ENCODE data around the gene CDKAL1. TPM values are rescaled to one million over a fixed set of nuclear protein-coding genes. Genes with fewer than 3 reads are reported as not detected.

Gene CDKAL1
- total and polyA plus RNA-seq, 9 of the 15 experiments (the other 6 are each of a cell fraction or from before 2014, with no cell fraction given), result 11.2 to 36.3 (median 20.1) TPM

- intact Hi-C loops (cut with micrococcal nuclease), result no loop called here
- WGBS (ENCODE audit: insufficient coverage, low coverage, missing lambda C conversion rate), result 43% methylated on average over 2 of the region's 2 CpGs
- Histone ChIP-seq H3K9me1 (ENCODE audit: control insufficient read depth, insufficient read depth, low read length) (no peaks in the 10 kb centered on the region), H3K27me3 (ENCODE audit: control insufficient read depth in 2 of 2, insufficient read depth in 2 of 2, low read length in 2 of 2) (no peaks in the 10 kb centered on the region), H4K20me1 (replicated peaks; ENCODE audit: control insufficient read depth, insufficient read depth, low read length) (no peaks in the 10 kb centered on the region), H3K79me2 (ENCODE audit: control insufficient read depth, insufficient read depth, low read length) (no peaks in the 10 kb centered on the region), H2AFZ (ENCODE audit: low read depth, low read length) (no peak overlapping the region), H3K27ac (ENCODE audit: extremely low read depth, low read depth, low read length) (no peak overlapping the region), H3K9ac (ENCODE audit: insufficient read depth in 1 of 2, low read depth in 2 of 2, low read length in 2 of 2) (no peak overlapping the region), H3K36me3 (ENCODE audit: control insufficient read depth, insufficient read depth, low read length) (no peaks in the 10 kb centered on the region), H3K4me1 (replicated peaks in 1 of 2; ENCODE audit: control insufficient read depth in 2 of 2, insufficient read depth in 2 of 2, low read length in 2 of 2) (no peaks in the 10 kb centered on the region), H3K9me3 (replicated peaks; ENCODE audit: control insufficient read depth, insufficient read depth, low read depth, low read length) (no peaks in the 10 kb centered on the region), H3K4me3 (no peak overlapping the region), H3K4me2 (ENCODE audit: insufficient read depth, low read length) (no peak overlapping the region)
- ChIA-PET CTCF (ENCODE audit: low intra/inter-chr PET ratio) (no interaction called here), POLR2A (interaction anchor here (0.6 kb wide), 1 partner anchor 115 kb away, joined by 3 read pairs; no protein-coding TSS in a partner anchor)
- no TSS peak for BruUV-seq (replicated peaks)
- no peak for ATAC-seq
- DNase-seq (ENCODE audit: extremely low read depth in 1 of 4, low spot score in 3 of 4), result no peak
- no peak for FAIRE-seq
- in situ Hi-C loops (cut with MboI), result no loop called here
- TF ChIP-seq REST (IDR thresholded peaks at IDR 0.05; ENCODE audit: borderline replicate concordance) (no peak), REST (CRISPR knock-in tag; IDR thresholded peaks at IDR 0.05; ENCODE audit: low read depth) (no peak), TAF1 (IDR thresholded peaks at IDR 0.05; ENCODE audit: control insufficient read depth, extremely low read depth, insufficient read depth, low read length, severe bottlenecking) (no peak), ZNF707 (CRISPR knock-in tag; conservative IDR thresholded peaks at IDR 0.05) (no peak), CHD2 (IDR thresholded peaks at IDR 0.05; ENCODE audit: low read depth, low read length) (no peak), ATF6 (CRISPR knock-in tag; IDR thresholded peaks at IDR 0.05) (no peak), HINFP (tag; conservative IDR thresholded peaks at IDR 0.05; ENCODE audit: low read depth) (no peak), U2AF1 (optimal IDR thresholded peaks at IDR 0.05; ENCODE audit: low read depth, low read length) (no peak), RCOR1 (IDR thresholded peaks at IDR 0.05; ENCODE audit: borderline replicate concordance in 1 of 2, low read depth in 2 of 2, low read length in 2 of 2) (no peak), SRSF3 (IDR thresholded peaks at IDR 0.05; ENCODE audit: insufficient read depth, low read length) (no peak)
Observed at GRCh38 chr6:21193790-21194475, 659.7 kb downstream of the CDKAL1 start.

Data from K562 (cell line).